ENCODE data around the gene EDN2. TPM values are rescaled to one million over a fixed set of nuclear protein-coding genes. Genes with fewer than 3 reads are reported as not detected.

Gene EDN2
- total and polyA plus RNA-seq, 2 experiments from 2014 or later, result 0.40 to 2.3 TPM

DNA sequence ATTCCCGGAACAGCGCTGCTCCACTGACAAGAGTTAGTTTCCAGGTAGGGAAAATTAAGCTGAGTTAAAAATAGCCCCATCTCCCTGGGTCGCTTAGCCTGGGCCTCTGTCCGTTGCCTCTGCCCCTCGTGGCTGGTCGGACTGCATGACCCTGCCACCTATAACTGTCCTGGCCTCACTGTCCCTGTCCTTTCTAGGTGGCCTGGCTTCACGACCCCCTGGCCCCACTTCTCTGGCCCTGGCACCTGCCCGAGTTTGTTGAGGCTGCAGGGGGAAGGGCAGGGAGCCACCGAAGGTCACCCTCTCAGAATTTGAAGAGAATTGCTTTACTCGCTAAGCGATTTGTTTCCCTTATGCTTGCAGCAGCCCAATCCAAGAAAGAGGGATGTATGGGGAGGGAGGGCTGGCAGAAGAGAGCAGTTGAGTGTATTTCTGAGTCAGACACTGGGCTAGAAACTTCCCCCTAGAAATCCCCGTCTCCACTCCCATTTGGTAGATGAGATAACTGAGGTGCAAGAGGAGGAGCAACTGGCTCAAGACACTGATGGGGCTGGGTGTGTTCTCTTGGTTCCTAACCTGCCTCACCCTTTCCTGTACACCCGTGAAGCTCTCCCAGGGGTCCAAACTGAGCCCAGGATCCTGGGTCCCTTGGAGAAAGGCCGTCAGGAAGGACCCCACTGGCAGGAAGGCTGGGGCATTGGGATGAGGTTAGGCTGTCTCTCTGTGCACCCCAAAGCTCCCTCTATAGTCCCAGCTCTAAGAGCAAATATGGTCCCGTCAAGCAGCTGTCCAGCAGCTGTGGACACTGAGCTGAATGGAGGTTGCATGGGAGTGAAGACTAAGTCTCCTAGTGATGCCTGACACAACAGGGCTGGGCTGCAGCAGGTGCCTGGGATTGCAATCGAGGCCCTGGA, 2.9 kb upstream of the EDN2 start:
- Histone ChIP-seq H3K4me2 (peak overlapping the region; percentile 70), H3K79me2 (no peaks in the 10 kb centered on the region), H2AFZ (peak overlapping the region; percentile 33), H3K9me2 (replicated peaks; ENCODE audit: insufficient read depth) (no peaks in the 10 kb centered on the region), H3K4me1 (ENCODE audit: insufficient read depth) (peaks cover 64% of the 10 kb centered on the region), H3K27ac (peak overlapping the region; percentile 69), H3K4me3 (no peak overlapping the region), H3K9me3 (ENCODE audit: low read depth) (no peaks in the 10 kb centered on the region), H3K36me3 (replicated peaks; ENCODE audit: insufficient read depth, low read depth) (no peaks in the 10 kb centered on the region), H3K27me3 (no peaks in the 10 kb centered on the region), H4K20me1 (ENCODE audit: insufficient read depth, poor library complexity, severe bottlenecking) (no peaks in the 10 kb centered on the region)
- no peak for DNase-seq (ENCODE audit: low spot score)
- 53% methylated on average over 16 of the region's 16 CpGs for WGBS (ENCODE audit: low lambda C conversion rate, missing lambda C conversion rate)
- TF ChIP-seq EZH2phosphoT487 (IDR thresholded peaks at IDR 0.05; ENCODE audit: low read depth, severe bottlenecking, unreplicated experiment) (no peak), EZH2 (IDR thresholded peaks at IDR 0.05; ENCODE audit: borderline replicate concordance) (no peak)
- TF ChIP-seq, protein P1, sequence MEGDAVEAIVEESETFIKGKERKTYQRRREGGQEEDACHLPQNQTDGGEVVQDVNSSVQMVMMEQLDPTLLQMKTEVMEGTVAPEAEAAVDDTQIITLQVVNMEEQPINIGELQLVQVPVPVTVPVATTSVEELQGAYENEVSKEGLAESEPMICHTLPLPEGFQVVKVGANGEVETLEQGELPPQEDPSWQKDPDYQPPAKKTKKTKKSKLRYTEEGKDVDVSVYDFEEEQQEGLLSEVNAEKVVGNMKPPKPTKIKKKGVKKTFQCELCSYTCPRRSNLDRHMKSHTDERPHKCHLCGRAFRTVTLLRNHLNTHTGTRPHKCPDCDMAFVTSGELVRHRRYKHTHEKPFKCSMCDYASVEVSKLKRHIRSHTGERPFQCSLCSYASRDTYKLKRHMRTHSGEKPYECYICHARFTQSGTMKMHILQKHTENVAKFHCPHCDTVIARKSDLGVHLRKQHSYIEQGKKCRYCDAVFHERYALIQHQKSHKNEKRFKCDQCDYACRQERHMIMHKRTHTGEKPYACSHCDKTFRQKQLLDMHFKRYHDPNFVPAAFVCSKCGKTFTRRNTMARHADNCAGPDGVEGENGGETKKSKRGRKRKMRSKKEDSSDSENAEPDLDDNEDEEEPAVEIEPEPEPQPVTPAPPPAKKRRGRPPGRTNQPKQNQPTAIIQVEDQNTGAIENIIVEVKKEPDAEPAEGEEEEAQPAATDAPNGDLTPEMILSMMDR (IDR thresholded peaks at IDR 0.05; ENCODE audit: poor library complexity), result no peak

DNA sequence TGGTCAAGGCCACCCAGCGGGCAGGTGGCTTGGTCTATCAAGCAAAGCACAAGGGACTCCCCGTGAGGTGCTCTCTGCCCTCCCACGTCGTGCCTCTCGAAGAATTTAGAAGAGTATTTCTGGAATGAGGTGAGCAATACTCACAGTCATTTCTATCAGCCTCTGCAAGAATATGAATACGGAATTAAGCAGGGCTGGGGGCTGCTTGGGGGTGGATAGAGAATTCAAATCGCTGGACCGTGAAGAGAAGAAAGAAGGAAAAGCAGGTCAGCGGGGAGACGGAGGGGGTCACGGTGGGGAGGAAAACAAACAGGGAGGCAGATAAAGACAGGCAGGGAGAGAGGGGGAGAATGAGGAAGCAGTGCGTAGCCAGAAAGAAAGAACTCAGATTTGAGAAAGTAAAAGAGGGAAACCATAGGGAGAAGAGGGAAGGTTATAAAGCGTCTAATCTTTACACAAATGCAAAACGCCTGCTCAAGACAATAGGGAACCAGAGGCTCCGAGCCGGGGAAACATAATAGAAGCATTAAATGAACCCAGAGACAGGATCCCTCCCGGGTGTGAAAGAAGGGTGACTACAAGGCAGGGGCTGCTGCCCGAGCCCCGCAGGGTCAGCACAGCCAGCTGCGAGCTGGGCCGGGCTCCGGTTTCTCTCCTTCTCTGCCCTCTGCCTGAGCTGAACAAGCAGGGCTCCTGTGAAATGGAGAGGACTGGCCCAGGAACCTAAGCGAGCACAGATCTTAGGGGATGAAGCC, 2.1 kb upstream of the EDN2 start:
- H3K27ac ChIP-seq, result peak overlapping the region; percentile 69
- no peak overlapping the region for H3K4me3 ChIP-seq
- no peaks in the 10 kb centered on the region for H3K36me3 ChIP-seq (replicated peaks; ENCODE audit: insufficient read depth, low read depth)
- TF ChIP-seq EZH2 (IDR thresholded peaks at IDR 0.05; ENCODE audit: borderline replicate concordance) (no peak), EZH2phosphoT487 (IDR thresholded peaks at IDR 0.05; ENCODE audit: low read depth, severe bottlenecking, unreplicated experiment) (no peak)
- TF ChIP-seq, protein P1 (IDR thresholded peaks at IDR 0.05; ENCODE audit: poor library complexity), result no peak
- peaks cover 72% of the 10 kb centered on the region for H3K4me1 ChIP-seq (ENCODE audit: insufficient read depth)
- no peaks in the 10 kb centered on the region for H3K9me2 ChIP-seq (replicated peaks; ENCODE audit: insufficient read depth)
- H3K9me3 ChIP-seq (ENCODE audit: low read depth), result no peaks in the 10 kb centered on the region
- no peaks in the 10 kb centered on the region for H3K27me3 ChIP-seq
- H4K20me1 ChIP-seq (ENCODE audit: insufficient read depth, poor library complexity, severe bottlenecking), result no peaks in the 10 kb centered on the region
- DNase-seq (ENCODE audit: low spot score), result no peak
- 20% methylated on average over 23 of the region's 23 CpGs for WGBS (ENCODE audit: low lambda C conversion rate, missing lambda C conversion rate)
- H3K4me2 ChIP-seq, result peak overlapping the region; percentile 70
- peak overlapping the region; percentile 33 for H2AFZ ChIP-seq
- H3K79me2 ChIP-seq, result no peaks in the 10 kb centered on the region

GRCh38 chr1:41486053-41486370, 1.5 kb upstream of the EDN2 start:
- Histone ChIP-seq H3K4me3 (no peak overlapping the region), H3K9me3 (ENCODE audit: low read depth) (no peaks in the 10 kb centered on the region), H3K79me2 (no peaks in the 10 kb centered on the region), H2AFZ (no peak overlapping the region), H3K27me3 (no peaks in the 10 kb centered on the region), H3K4me2 (peak overlapping the region; percentile 70), H3K9me2 (replicated peaks; ENCODE audit: insufficient read depth) (no peaks in the 10 kb centered on the region), H3K27ac (peak overlapping the region; percentile 69), H3K4me1 (ENCODE audit: insufficient read depth) (peaks cover 72% of the 10 kb centered on the region), H4K20me1 (ENCODE audit: insufficient read depth, poor library complexity, severe bottlenecking) (no peaks in the 10 kb centered on the region), H3K36me3 (replicated peaks; ENCODE audit: insufficient read depth, low read depth) (no peaks in the 10 kb centered on the region)
- WGBS (ENCODE audit: low lambda C conversion rate, missing lambda C conversion rate), result 63% methylated on average over 4 of the region's 4 CpGs
- TF ChIP-seq, protein P1 (IDR thresholded peaks at IDR 0.05; ENCODE audit: poor library complexity), result no peak
- TF ChIP-seq EZH2 (IDR thresholded peaks at IDR 0.05; ENCODE audit: borderline replicate concordance) (no peak), EZH2phosphoT487 (IDR thresholded peaks at IDR 0.05; ENCODE audit: low read depth, severe bottlenecking, unreplicated experiment) (no peak)
- no peak for DNase-seq (ENCODE audit: low spot score)
